ENCODE measurements around the gene UBQLNL.

UBQLNL gene

GRCh38 chr11:5507177-5507932, 9.1 kb downstream of the UBQLNL start:
- DNase-seq = no peak

GRCh38 chr11:5505363-5506048, 11.0 kb downstream of the UBQLNL start:
- no peak for DNase-seq

GRCh38 chr11:5504403-5504921, 12.0 kb downstream of the UBQLNL start:
- no peak for DNase-seq

DNA sequence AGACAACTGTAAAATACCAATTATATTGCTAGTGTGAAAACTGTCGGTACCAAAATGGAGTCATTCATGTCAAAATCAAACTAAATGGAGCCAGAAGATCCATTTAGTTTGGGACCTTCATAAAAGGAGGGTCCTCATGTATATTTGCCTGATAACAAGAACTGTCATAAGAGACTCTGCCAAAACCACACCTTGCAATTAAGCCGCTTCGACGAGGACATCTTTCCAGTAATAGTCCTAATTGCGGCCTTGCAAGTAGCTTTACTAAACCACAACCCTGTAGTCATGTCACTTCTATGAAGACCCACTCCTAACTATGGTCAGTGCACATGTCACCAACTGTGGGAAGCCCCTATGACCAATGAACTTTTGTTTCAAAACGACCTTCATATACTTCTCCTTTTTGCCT, 16.1 kb downstream of the UBQLNL start:
- no peak for DNase-seq

DNA sequence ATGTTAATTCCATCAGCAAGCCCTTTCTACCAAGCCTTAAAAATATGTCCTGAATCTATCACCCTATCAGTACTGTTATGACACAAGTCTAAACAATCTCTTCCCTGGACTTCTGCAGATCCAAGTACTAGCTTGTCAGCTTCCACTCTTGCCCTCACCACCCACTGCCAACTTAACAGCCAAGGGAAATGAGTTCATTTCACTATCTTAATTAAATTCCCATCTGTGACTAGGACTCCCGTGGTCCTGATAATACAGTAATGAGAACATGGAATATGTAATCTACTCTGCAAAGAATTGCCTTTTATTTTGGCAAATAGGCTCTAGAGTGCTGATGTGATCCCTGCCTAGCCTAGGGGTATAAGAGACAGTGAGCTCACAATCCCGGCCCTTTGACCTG, 16.8 kb downstream of the UBQLNL start:
- no peak for DNase-seq

- no peak for DNase-seq
Measured at GRCh38 chr11:5489576-5490357, 26.7 kb downstream of the UBQLNL start.

DNA sequence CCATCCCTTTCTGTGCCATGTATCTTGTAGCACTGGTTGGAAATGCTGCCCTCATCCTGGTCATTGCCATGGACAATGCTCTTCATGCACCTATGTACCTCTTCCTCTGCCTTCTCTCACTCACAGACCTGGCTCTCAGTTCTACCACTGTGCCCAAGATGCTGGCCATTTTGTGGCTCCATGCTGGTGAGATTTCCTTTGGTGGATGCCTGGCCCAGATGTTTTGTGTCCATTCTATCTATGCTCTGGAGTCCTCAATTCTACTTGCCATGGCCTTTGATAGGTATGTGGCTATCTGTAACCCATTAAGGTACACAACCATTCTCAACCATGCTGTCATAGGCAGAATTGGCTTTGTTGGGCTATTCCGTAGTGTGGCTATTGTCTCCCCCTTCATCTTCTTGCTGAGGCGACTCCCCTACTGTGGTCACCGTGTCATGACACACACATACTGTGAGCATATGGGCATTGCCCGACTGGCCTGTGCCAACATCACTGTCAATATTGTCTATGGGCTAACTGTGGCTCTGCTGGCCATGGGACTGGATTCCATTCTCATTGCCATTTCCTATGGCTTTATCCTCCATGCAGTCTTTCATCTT, 27.6 kb downstream of the UBQLNL start:
- DNase-seq = no peak

DNA sequence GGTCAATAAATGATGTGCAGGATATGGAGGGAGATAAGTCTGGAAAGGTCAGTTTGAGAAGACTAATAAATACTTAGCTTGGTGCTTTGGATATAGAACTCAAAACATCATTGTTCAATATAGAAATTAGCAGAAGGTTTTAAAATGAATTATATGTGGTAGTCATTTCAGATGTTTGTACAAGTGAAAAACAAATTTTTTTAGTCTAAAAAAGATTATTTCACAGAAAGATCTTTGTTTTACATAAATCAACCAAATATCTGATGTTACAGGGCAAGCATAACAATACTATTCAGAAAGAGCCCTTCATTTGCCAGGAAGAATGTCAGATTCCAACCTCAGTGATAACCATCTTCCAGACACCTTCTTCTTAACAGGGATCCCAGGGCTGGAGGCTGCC, 28.1 kb downstream of the UBQLNL start, which contains the start of gene OR52D1:
Gene OR52D1 (plus strand): TSS at position 301 of the 400 bp plus-strand sequence. CDS start 22 bp downstream, at position 323.
- DNase-seq = no peak

DNA sequence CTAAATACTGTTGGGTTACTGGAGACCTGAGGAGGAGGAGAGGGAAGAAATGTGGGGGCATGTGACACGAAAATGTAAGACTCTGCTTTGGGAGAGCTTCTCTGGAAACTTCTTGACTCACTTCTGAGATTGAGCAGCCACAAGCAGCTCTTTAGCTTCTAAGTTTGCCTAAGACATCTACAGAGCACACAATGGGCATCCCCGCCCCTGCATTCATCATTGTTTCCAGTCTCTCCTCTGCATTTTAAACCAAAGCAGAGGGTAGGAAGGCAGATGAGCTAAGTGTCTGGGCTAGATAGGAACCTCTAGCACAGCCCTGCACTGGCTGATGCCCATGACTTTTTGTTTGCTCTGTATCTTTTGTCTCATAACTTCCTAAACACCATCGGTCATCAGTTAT, 30.1 kb downstream of the UBQLNL start:
- no peak for DNase-seq

- no peak for DNase-seq
Measured at GRCh38 chr11:5486003-5486402, 30.5 kb downstream of the UBQLNL start.

- DNase-seq = peak; percentile 7
Measured at GRCh38 chr11:5476186-5476819, 40.2 kb downstream of the UBQLNL start.

GRCh38 chr11:5473921-5474320, 42.6 kb downstream of the UBQLNL start:
- DNase-seq = no peak

GRCh38 chr11:5467527-5467926, 49.0 kb downstream of the UBQLNL start:
- no peak for DNase-seq
